K562 (cell line): ENCODE results near the gene HAUS5. TPM values are rescaled to one million over a fixed set of nuclear protein-coding genes. Genes with fewer than 3 reads are reported as not detected.

Experiments
- ATAC-seq: fragments of 200-7000 bp; cut with Tn5 transposase; 3 replicates; pipeline ENCODE4 v1.9.1; 2020; ENCODE audit warnings: moderate library complexity
- BruUV-seq: library from RNA; stranded (reverse); fragments of 400-500 nt; replicated peaks from 2 replicates; lab custom pipeline; 2021; lab: Mats Ljungman, UMichigan
- CTCF ChIA-PET: fragments of 300-600 bp; formaldehyde crosslinking; extraction: SDS; loops from one replicate; lab custom pipeline; 2021; ENCODE audit warnings: low intra/inter-chr PET ratio; lab: Yijun Ruan, JAX
- POLR2A ChIA-PET: fragments of 300-600, 350-650 bp; sonication (Branson Sonifier 250); formaldehyde crosslinking; extraction: SDS; loops from one replicate; lab custom pipeline; 2021; ENCODE audit warnings: antibody characterized with exemption, inconsistent platforms; lab: Yijun Ruan, JAX
- DNase-seq, 4 experiments: peaks; one replicate each; pipeline versions ENCODE4 v3.0.0 to v3.0.0-alpha.2; 2011 to 2018; ENCODE audit warnings: low spot score in 3 of 4, mixed read lengths in 3 of 4; ENCODE audit errors: extremely low read depth in 1 of 4
- FAIRE-seq: peaks from 2 replicates; lab custom pipeline; 2011; peaks lifted over from hg19 to GRCh38; lab: Jason Lieb, UNC
- H2AFZ ChIP-seq: 2 replicates; pipeline ENCODE4 v1.6.0; 2011; ENCODE audit warnings: low read depth, low read length, control low read depth, inconsistent platforms
- H3K27ac ChIP-seq: fragments of 200-600 bp; 3 replicates; pipeline ENCODE4 v1.8.0; 2011; ENCODE audit warnings: low read depth, mild to moderate bottlenecking, control low read depth, inconsistent platforms, low read length, moderate library complexity, mixed read lengths; ENCODE audit errors: extremely low read depth
- H3K27me3 ChIP-seq, 2 experiments: fragments of 300-600 bp in 1 of 2; 2 replicates in 1 of 2; 3 replicates in 1 of 2; pipeline versions ENCODE4 v1.6.0 to v1.8.0; 2011; ENCODE audit warnings: inconsistent platforms in 2 of 2, low read length in 2 of 2, mild to moderate bottlenecking in 1 of 2, mixed read lengths in 1 of 2, moderate library complexity in 1 of 2; ENCODE audit not compliant: control insufficient read depth in 2 of 2, insufficient read depth in 2 of 2
- H3K36me3 ChIP-seq: fragments of 300-600 bp; 3 replicates; pipeline ENCODE4 v1.8.0; 2011; ENCODE audit warnings: mild to moderate bottlenecking, low read length, inconsistent platforms; ENCODE audit not compliant: control insufficient read depth, insufficient read depth
- H3K4me1 ChIP-seq, 2 experiments: fragments of 200-600 bp in 1 of 2; replicated peaks in 1 of 2; 2 replicates in 1 of 2; 3 replicates in 1 of 2; pipeline versions ENCODE4 v1.5.1 to v1.8.0; 2011; ENCODE audit warnings: inconsistent platforms in 2 of 2, low read length in 2 of 2, mild to moderate bottlenecking in 1 of 2, mixed read lengths in 1 of 2, moderate library complexity in 1 of 2; ENCODE audit not compliant: control insufficient read depth in 2 of 2, insufficient read depth in 2 of 2
- H3K4me2 ChIP-seq: 2 replicates; pipeline ENCODE4 v1.6.1; 2011; ENCODE audit warnings: low read length, control low read depth, inconsistent platforms, mixed read lengths; ENCODE audit not compliant: insufficient read depth
- H3K4me3 ChIP-seq: fragments of 200-600 bp; sonication (generic), shearing (Covaris generic); 2 replicates; pipeline ENCODE4 v1.5.1; 2016; ENCODE audit warnings: control low read depth, inconsistent platforms
- H3K79me2 ChIP-seq: fragments of 200-600 bp; 3 replicates; pipeline ENCODE4 v1.8.0; 2011; ENCODE audit warnings: low read length, inconsistent platforms; ENCODE audit not compliant: control insufficient read depth, insufficient read depth
- H3K9ac ChIP-seq, 2 experiments: 2 replicates each; pipeline versions ENCODE4 v1.6.0 to v1.6.1; 2011; ENCODE audit warnings: low read depth in 2 of 2, low read length in 2 of 2, control low read depth in 1 of 2, inconsistent platforms in 1 of 2, mild to moderate bottlenecking in 1 of 2, mixed read lengths in 1 of 2; ENCODE audit not compliant: insufficient read depth in 1 of 2
- H3K9me1 ChIP-seq: one replicate; pipeline ENCODE4 v1.6.0; 2011; ENCODE audit warnings: inconsistent platforms, mild to moderate bottlenecking, low read length, moderate library complexity; ENCODE audit not compliant: control insufficient read depth, insufficient read depth
- H3K9me3 ChIP-seq: replicated peaks from 2 replicates; pipeline ENCODE4 v1.5.1; 2011; ENCODE audit warnings: low read depth, low read length, inconsistent platforms; ENCODE audit not compliant: control insufficient read depth, insufficient read depth
- H4K20me1 ChIP-seq: replicated peaks from 2 replicates; pipeline ENCODE4 v1.6.1; 2011; ENCODE audit warnings: low read length, inconsistent platforms, mixed read lengths; ENCODE audit not compliant: control insufficient read depth, insufficient read depth
- ATF4 ChIP-seq: fragments of 450-650 bp; formaldehyde crosslinking; IDR thresholded peaks from 2 replicates; pipeline ENCODE4 v1.4.0; 2022; ENCODE audit warnings: mild to moderate bottlenecking, moderate library complexity
- HLTF ChIP-seq: fragments of 450-650 bp; IDR thresholded peaks from 2 replicates; pipeline ENCODE4 v1.6.1; 2016
- ILK ChIP-seq: fragments of 450-650 bp; IDR thresholded peaks from 2 replicates; pipeline ENCODE4 v1.6.1; 2016; ENCODE audit warnings: missing genetic modification characterization, low read depth, mild to moderate bottlenecking, missing compliant biosample characterization, moderate library complexity, borderline replicate concordance
- NFATC3 ChIP-seq: fragments of 450-650 bp; IDR thresholded peaks from 2 replicates; pipeline ENCODE4 v1.6.1; 2017; ENCODE audit warnings: mild to moderate bottlenecking
- RB1 ChIP-seq: fragments of 450-650 bp; IDR thresholded peaks from 2 replicates; pipeline ENCODE4 v1.6.1; 2017; ENCODE audit warnings: low read depth, mild to moderate bottlenecking
- RUNX1 ChIP-seq: sonication (generic); IDR thresholded peaks from 2 replicates; pipeline ENCODE4 v1.6.1; 2016; ENCODE audit warnings: antibody characterized with exemption, low read depth
- SIRT6 ChIP-seq: IDR thresholded peaks from one replicate; pipeline ENCODE4 v1.6.1; 2012; ENCODE audit warnings: low read depth, mild to moderate bottlenecking, control low read depth, inconsistent platforms, low read length, moderate library complexity
- ZNF12 ChIP-seq: sonication (generic); formaldehyde crosslinking; IDR thresholded peaks from 2 replicates; pipeline ENCODE4 v1.4.0; 2020; ENCODE audit warnings: mild to moderate bottlenecking, missing genetic modification reagents
- ZNF146 ChIP-seq: IDR thresholded peaks from one replicate; pipeline ENCODE4 v1.6.1; 2018; ENCODE audit warnings: missing compliant biosample characterization; ENCODE audit not compliant: unreplicated experiment
- WGBS: fragments of 100-300 bp; shearing (Covaris generic); methylation state at CpG from one replicate; pipeline ENCODE4 v1.1.6; 2016; ENCODE audit warnings: low coverage, mixed read lengths; ENCODE audit not compliant: insufficient coverage; ENCODE audit errors: missing lambda C conversion rate; 5-methylcytosine and 5-hydroxymethylcytosine counted together
- in situ Hi-C: fragments of 300-500 bp; cut with MboI; formaldehyde crosslinking; loops from 4 replicates; pipeline ENCODE4 v1.15.0; 2018; ENCODE audit warnings: inconsistent platforms, mixed read lengths
- intact Hi-C: fragments of 100-400 bp; cut with micrococcal nuclease; formaldehyde crosslinking; loops from 2 replicates; pipeline ENCODE4 v1.14.2; 2022
- polyA plus RNA-seq, 8 experiments: library from polyadenylated mRNA; depleted of rRNA in 4 of 8; stranded (reverse) in 5 of 8; unstranded in 3 of 8; fragments of >200 nt; fragmentation: Nextera tagmentation in 2 of 8; fragmentation: Illumina TruSeq in 1 of 8; extraction: Ambion mirVana in 2 of 8; extraction: Trizol in 1 of 8; gene quantifications; 2 replicates each; pipeline versions ENCODE4 v1.2.1 to v1.2.3, GENCODE V29; 2011 to 2014; ENCODE audit warnings: inconsistent platforms in 1 of 8, missing spikeins in 1 of 8
- total RNA-seq, 7 experiments: library from RNA; depleted of rRNA in 6 of 7; stranded (reverse); fragments of >200 nt in 6 of 7; fragmentation: Illumina TruSeq in 2 of 7; extraction: Trizol in 2 of 7; gene quantifications; 2 replicates each; pipeline versions ENCODE4 v1.2.1 to v1.2.3, GENCODE V29; 2011 to 2021; ENCODE audit warnings: low replicate concordance in 1 of 7
- TF ChIP-seq, protein P1 (sequence below): fragments of 250-450 bp; sonication (Bioruptor Pico); IDR thresholded peaks from 2 replicates; pipeline ENCODE4 v1.6.1; 2021; ENCODE audit warnings: mild to moderate bottlenecking

HAUS5 gene
- total and polyA plus RNA-seq, 9 of the 15 experiments (the other 6 are each of a cell fraction or from before 2014, with no cell fraction given) = 3.5 to 41.3 (median 14.2) TPM

- CTCF ChIA-PET = no interaction called here
- no peak within 1 kb of the TSS for H3K4me3 ChIP-seq
- H3K4me2 ChIP-seq = no peak within 1 kb of the TSS
- FAIRE-seq (no peak), ATAC-seq (no peak), DNase-seq (no peak)
- intact Hi-C loops (no loop called here), in situ Hi-C loops (no loop called here)
- peaks cover 4% of the 10 kb centered on the region; the same call in 1 of the 2 replicates for H4K20me1 ChIP-seq
- no peaks in the 10 kb centered on the region for H3K36me3 ChIP-seq
- peak within 1 kb of the TSS in 1 of 2 experiments; percentile 35; a peak in 2 of 4 replicates for H3K9ac ChIP-seq
- H3K27ac ChIP-seq = no peak within 1 kb of the TSS
- POLR2A ChIA-PET = interaction anchor here (0.9 kb wide), 1 partner anchor 10 kb away, joined by 3 read pairs; no protein-coding TSS in a partner anchor
- H3K4me1 ChIP-seq = peaks cover 0 to 21% of the 10 kb centered on the region in 2 experiments; a peak in 2 of 5 replicates
- H3K27me3 ChIP-seq = peaks cover 28 to 63% of the 10 kb centered on the region in 2 experiments; a peak in 4 of 5 replicates
- TF ChIP-seq, protein P1, sequence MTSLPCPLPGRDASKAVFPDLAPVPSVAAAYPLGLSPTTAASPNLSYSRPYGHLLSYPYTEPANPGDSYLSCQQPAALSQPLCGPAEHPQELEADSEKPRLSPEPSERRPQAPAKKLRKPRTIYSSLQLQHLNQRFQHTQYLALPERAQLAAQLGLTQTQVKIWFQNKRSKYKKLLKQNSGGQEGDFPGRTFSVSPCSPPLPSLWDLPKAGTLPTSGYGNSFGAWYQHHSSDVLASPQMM (CRISPR knock-in tag) = no peak
- TF ChIP-seq HLTF = no peak
- TF ChIP-seq SIRT6 = no peak
- no peak for TF ChIP-seq RB1
- no peak for TF ChIP-seq ZNF146
- TF ChIP-seq ZNF12 (CRISPR knock-in tag) = no peak
- no peak for TF ChIP-seq NFATC3
- no peak for TF ChIP-seq ATF4 (CRISPR knock-in tag)
- TF ChIP-seq RUNX1 = no peak
- TF ChIP-seq ILK (tag) = no peak
- no peaks in the 10 kb centered on the region for H3K79me2 ChIP-seq
- H3K9me3 ChIP-seq = no peaks in the 10 kb centered on the region
- BruUV-seq = no TSS peak
- H2AFZ ChIP-seq = no peak within 1 kb of the TSS
- H3K9me1 ChIP-seq = peaks cover 3% of the 10 kb centered on the region
- 0% methylated on average over 4 of the region's 15 CpGs for WGBS
Measured at GRCh38 chr19:35563207-35563829, 49.2 kb upstream of the HAUS5 start, which contains the start of gene ATP4A. Gene ATP4A, minus strand, starts transcription at chr19:35563658. Its CDS starts 29 bp downstream, at chr19:35563629.
